HepG2 (cell line): ENCODE results near the gene DTX4. TPM values are rescaled to one million over a fixed set of nuclear protein-coding genes. Genes with fewer than 3 reads are reported as not detected.

Source experiments
- ATF3 ChIP-seq: sonication (generic); formaldehyde crosslinking; IDR thresholded peaks from 2 replicates; pipeline ENCODE4 v1.4.0; 2020; ENCODE audit warnings: missing genetic modification reagents
- ATM ChIP-seq: fragments of 450-650 bp; IDR thresholded peaks from 2 replicates; pipeline ENCODE4 v1.7.1; 2017; ENCODE audit warnings: mild to moderate bottlenecking, borderline replicate concordance
- HOXA7 ChIP-seq: sonication (generic); formaldehyde crosslinking; IDR thresholded peaks from 2 replicates; pipeline ENCODE4 v1.8.1; 2022; ENCODE audit warnings: mild to moderate bottlenecking, missing genetic modification reagents, moderate library complexity
- KLF15 ChIP-seq: sonication (generic); formaldehyde crosslinking; IDR thresholded peaks from 2 replicates; pipeline ENCODE4 v1.8.1; 2023; ENCODE audit warnings: borderline replicate concordance, mild to moderate bottlenecking, inconsistent platforms, missing genetic modification reagents, mixed read lengths
- MYNN ChIP-seq: sonication (generic); formaldehyde crosslinking; IDR thresholded peaks from 2 replicates; pipeline ENCODE4 v1.4.0; 2020; ENCODE audit warnings: mild to moderate bottlenecking, low read depth, missing genetic modification reagents
- NPAS2 ChIP-seq: sonication (generic); formaldehyde crosslinking; IDR thresholded peaks from 2 replicates; pipeline ENCODE4 v1.8.0; 2022; ENCODE audit warnings: mild to moderate bottlenecking, missing genetic modification reagents, borderline replicate concordance
- PBX2 ChIP-seq: IDR thresholded peaks from 2 replicates; pipeline ENCODE4 v1.6.1; 2016; ENCODE audit warnings: control low read depth
- POGZ ChIP-seq: sonication (generic); formaldehyde crosslinking; IDR thresholded peaks from 2 replicates; pipeline ENCODE4 v1.4.0; 2020; ENCODE audit warnings: mild to moderate bottlenecking, missing genetic modification reagents
- RELA ChIP-seq: sonication (generic); formaldehyde crosslinking; IDR thresholded peaks from 2 replicates; pipeline ENCODE4 v1.4.0; 2020; ENCODE audit warnings: missing genetic modification reagents
- SATB2 ChIP-seq: sonication (generic); formaldehyde crosslinking; IDR thresholded peaks from 2 replicates; pipeline ENCODE4 v1.5.0; 2020; ENCODE audit warnings: missing genetic modification reagents
- ZBTB37 ChIP-seq: sonication (generic); formaldehyde crosslinking; IDR thresholded peaks from 2 replicates; pipeline ENCODE4 v1.4.0; 2020; ENCODE audit warnings: mild to moderate bottlenecking, missing genetic modification reagents
- ZBTB43 ChIP-seq: sonication (generic); formaldehyde crosslinking; conservative IDR thresholded peaks from 2 replicates; pipeline ENCODE4 v1.4.0; 2020; ENCODE audit warnings: missing genetic modification reagents
- ZNF225 ChIP-seq: sonication (generic); formaldehyde crosslinking; IDR thresholded peaks from 2 replicates; pipeline ENCODE4 v1.4.0; 2020; ENCODE audit warnings: mild to moderate bottlenecking, missing genetic modification reagents
- ZNF260 ChIP-seq: sonication (generic); formaldehyde crosslinking; IDR thresholded peaks from 2 replicates; pipeline ENCODE4 v1.4.0; 2020; ENCODE audit warnings: missing genetic modification reagents, low read depth, mild to moderate bottlenecking, borderline replicate concordance
- ZNF333 ChIP-seq: sonication (generic); formaldehyde crosslinking; IDR thresholded peaks from 2 replicates; pipeline ENCODE4 v1.4.0; 2020; ENCODE audit warnings: mild to moderate bottlenecking, missing genetic modification reagents, borderline replicate concordance
- ZNF34 ChIP-seq: sonication (generic); formaldehyde crosslinking; IDR thresholded peaks from 2 replicates; pipeline ENCODE4 v1.4.0; 2020; ENCODE audit warnings: mild to moderate bottlenecking, missing genetic modification reagents, borderline replicate concordance
- ZNF598 ChIP-seq: sonication (generic); formaldehyde crosslinking; IDR thresholded peaks from 2 replicates; pipeline ENCODE4 v1.5.1; 2020; ENCODE audit warnings: mild to moderate bottlenecking, missing genetic modification reagents, borderline replicate concordance
- ZNF687 ChIP-seq: sonication (generic); formaldehyde crosslinking; IDR thresholded peaks from 2 replicates; pipeline ENCODE4 v1.5.1; 2020; ENCODE audit warnings: mild to moderate bottlenecking, missing genetic modification reagents, moderate library complexity
- ZSCAN30 ChIP-seq: sonication (generic); formaldehyde crosslinking; IDR thresholded peaks from 2 replicates; pipeline ENCODE4 v1.5.0; 2020; ENCODE audit warnings: mild to moderate bottlenecking, missing genetic modification reagents
- polyA plus RNA-seq, 8 experiments: library from polyadenylated mRNA; depleted of rRNA in 3 of 8; stranded (reverse) in 7 of 8; unstranded in 1 of 8; fragments of >200 nt; fragmentation: Illumina TruSeq in 4 of 8; extraction: Trizol in 4 of 8; gene quantifications; 2 replicates each; pipeline versions ENCODE4 v1.2.1 to v1.2.3, GENCODE V29; 2011 to 2016; ENCODE audit warnings: low read depth in 4 of 8, missing spikeins in 1 of 8, mixed read lengths in 1 of 8; ENCODE audit not compliant: insufficient read depth in 1 of 8
- total RNA-seq, 5 experiments: library from RNA; depleted of rRNA; stranded (reverse); fragments of >200 nt; fragmentation: Illumina TruSeq; extraction: Trizol; gene quantifications; 2 replicates each; pipeline ENCODE4 v1.2.3, GENCODE V29; 2016; ENCODE audit warnings: low read depth in 1 of 5

The DTX4 gene
- total and polyA plus RNA-seq, 2 of the 13 experiments (the other 11 are each of a cell fraction or from before 2014, with no cell fraction given), result 0.67 to 5.6 TPM

- TF ChIP-seq PBX2, result peak; percentile 89
- TF ChIP-seq ZBTB37 (CRISPR knock-in tag), result no peak
- TF ChIP-seq NPAS2 (CRISPR knock-in tag), result no peak
- TF ChIP-seq ZNF333, result no peak
- no peak for TF ChIP-seq ATM
- TF ChIP-seq SATB2, result no peak
- peak; percentile 91 for TF ChIP-seq ZNF687
- no peak for TF ChIP-seq ZNF34 (CRISPR knock-in tag)
- TF ChIP-seq RELA, result no peak
- TF ChIP-seq ZSCAN30 (CRISPR knock-in tag), result no peak
- no peak; the same call in 1 of the 2 replicates for TF ChIP-seq ZNF225 (CRISPR knock-in tag)
- no peak for TF ChIP-seq HOXA7 (CRISPR knock-in tag)
- TF ChIP-seq POGZ, result peak; percentile 20; the same call in 1 of the 2 replicates
- peak; percentile 75; the same call in 1 of the 2 replicates for TF ChIP-seq ZNF598 (CRISPR knock-in tag)
- TF ChIP-seq KLF15 (CRISPR knock-in tag), result 0 out of 2 replicates have a peak, but pooled peaks have one; percentile 42
- no peak for TF ChIP-seq ZNF260 (CRISPR knock-in tag)
- peak; percentile 23; the same call in 1 of the 2 replicates for TF ChIP-seq ATF3
- TF ChIP-seq MYNN (CRISPR knock-in tag), result no peak
- TF ChIP-seq ZBTB43 (CRISPR knock-in tag), result no peak
These were observed at the start of gene DTX4 (continued) for GRCh38 chr11:59171508-59172322.
